SH-SY5Y (cell line): ENCODE data around the gene DNAL4.

Experiments
- GATA2 ChIP-seq: IDR thresholded peaks from 2 replicates; pipeline ENCODE4 v1.6.1; 2011; ENCODE audit warnings: mild to moderate bottlenecking, low read depth, low read length
- GATA3 ChIP-seq: IDR thresholded peaks from 2 replicates; pipeline ENCODE4 v1.6.1; 2011; ENCODE audit warnings: low read depth, mild to moderate bottlenecking, low read length, moderate library complexity

- no peak for TF ChIP-seq GATA2
- TF ChIP-seq GATA3: no peak
Observed at GRCh38 chr22:38755911-38756532, 37.9 kb downstream of the DNAL4 start, which contains the start of gene SUN2.
